ENCODE measurements around the gene DENND2A. TPM values are rescaled to one million over a fixed set of nuclear protein-coding genes. Genes with fewer than 3 reads are reported as not detected.

The DENND2A gene
- total RNA-seq, 1 experiment from 2014 or later: 7.3 TPM

DNA sequence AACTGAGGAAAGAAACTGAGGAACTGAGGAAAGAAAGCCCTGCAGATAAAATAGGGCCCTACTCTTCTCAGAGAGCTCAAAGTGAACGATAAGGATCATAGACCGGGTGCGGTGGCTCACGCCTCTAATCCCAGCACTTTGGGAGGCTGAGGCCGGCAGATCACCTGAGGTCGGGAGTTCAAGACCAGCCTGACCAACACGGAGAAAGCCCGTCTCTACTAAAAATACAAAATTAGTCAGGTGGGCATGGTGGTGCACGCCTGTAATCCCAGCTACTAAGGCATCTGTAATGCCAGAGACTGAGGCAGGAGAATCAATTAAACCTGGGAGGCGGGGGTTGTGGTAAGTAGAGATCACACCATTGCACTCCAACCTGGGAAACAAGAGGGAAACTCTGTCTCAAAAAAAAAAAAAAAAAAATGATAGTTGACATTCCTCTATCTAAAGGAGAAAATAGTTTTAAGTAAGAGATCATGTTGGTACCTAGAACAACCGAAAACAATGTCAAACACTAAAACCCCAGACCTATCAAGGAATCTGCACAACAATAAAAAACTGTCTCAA is 163.8 kb downstream of the DENND2A start:
- Histone ChIP-seq H2BK20ac (ENCODE audit: low read depth, low read length, poor library complexity, severe bottlenecking) (no peak overlapping the region), H2BK120ac (ENCODE audit: low read depth, low read length, poor library complexity, severe bottlenecking) (no peak overlapping the region)
- H3K27ac Mint-ChIP-seq: peak overlapping the region; percentile 8 to 79 (median 62); a peak in 5 of 7 replicates

More for the DNA sequence above, 163.8 kb downstream of the DENND2A start:
- WGBS (ENCODE audit: extremely low coverage, insufficient read length, low lambda C conversion rate): no CpG with 5 or more reads among the region's 11 CpGs
- Histone ChIP-seq H4K91ac (ENCODE audit: insufficient read length, low read depth, low read length) (no peak overlapping the region), H3K27me3 (ENCODE audit: insufficient read depth, low read length) (no peaks in the 10 kb centered on the region), H3K9me3 (ENCODE audit: control insufficient read depth, low read depth, low read length) (no peaks in the 10 kb centered on the region), H3K4me1 (ENCODE audit: insufficient read depth, low read length) (no peaks in the 10 kb centered on the region; the same call in 1 of the 2 replicates), H3K79me2 (ENCODE audit: insufficient read depth, low read length) (peaks cover 42% of the 10 kb centered on the region), H3T11ph (ENCODE audit: low read length) (no peak overlapping the region), H2BK5ac (ENCODE audit: insufficient read length, low read length) (no peak overlapping the region), H3K4ac (ENCODE audit: low read depth, low read length) (no peak overlapping the region), H3K79me1 (ENCODE audit: insufficient read depth, low read depth, low read length, poor library complexity, severe bottlenecking) (no peaks in the 10 kb centered on the region), H3K9ac (ENCODE audit: extremely low read depth, insufficient read length, low read length) (no peak overlapping the region), H3K27ac (ENCODE audit: insufficient read length, low read depth, low read length) (no peak overlapping the region), H3K14ac (ENCODE audit: insufficient read depth, low read length) (no peak overlapping the region), H2AK5ac (ENCODE audit: insufficient read length, low read length) (no peak overlapping the region), H2BK12ac (ENCODE audit: insufficient read length, low read depth, low read length) (no peak overlapping the region), H3K18ac (ENCODE audit: insufficient read length, low read depth, low read length) (no peak overlapping the region), H4K20me1 (ENCODE audit: control insufficient read depth, insufficient read depth, insufficient read length) (no peaks in the 10 kb centered on the region), H4K5ac (ENCODE audit: insufficient read length, low read depth, low read length) (no peak overlapping the region), H3K56ac (ENCODE audit: insufficient read length, low read depth, low read length) (no peak overlapping the region), H2BK15ac (ENCODE audit: low read depth, low read length) (no peak overlapping the region), H3K23ac (ENCODE audit: insufficient read length, low read depth, low read length) (no peak overlapping the region), H3K4me2 (ENCODE audit: insufficient read depth, insufficient read length, low read length) (no peak overlapping the region), H2AFZ (ENCODE audit: low read length) (no peak overlapping the region), H4K8ac (replicated peaks; ENCODE audit: insufficient read length, low read depth, low read length) (no peak overlapping the region), H3K23me2 (ENCODE audit: insufficient read length, low read depth, low read length, poor library complexity, severe bottlenecking) (no peaks in the 10 kb centered on the region)
- Mint-ChIP-seq H3K4me1 (peaks cover 25 to 37% of the 10 kb centered on the region in 2 experiments), H3K9me3 (peaks cover 0 to 3% of the 10 kb centered on the region in 2 experiments; a peak in 1 of 5 replicates), H3K36me3 (ENCODE audit: insufficient read depth in 1 of 3, low read depth in 3 of 3) (peaks cover 1 to 6% (median 1%) of the 10 kb centered on the region in 3 experiments; a peak in 6 of 7 replicates), H3K27me3 (ENCODE audit: low read depth) (no peaks in the 10 kb centered on the region), H3K4me3 (peak overlapping the region; percentile 84 to 90)
- TF ChIP-seq, protein P1, sequence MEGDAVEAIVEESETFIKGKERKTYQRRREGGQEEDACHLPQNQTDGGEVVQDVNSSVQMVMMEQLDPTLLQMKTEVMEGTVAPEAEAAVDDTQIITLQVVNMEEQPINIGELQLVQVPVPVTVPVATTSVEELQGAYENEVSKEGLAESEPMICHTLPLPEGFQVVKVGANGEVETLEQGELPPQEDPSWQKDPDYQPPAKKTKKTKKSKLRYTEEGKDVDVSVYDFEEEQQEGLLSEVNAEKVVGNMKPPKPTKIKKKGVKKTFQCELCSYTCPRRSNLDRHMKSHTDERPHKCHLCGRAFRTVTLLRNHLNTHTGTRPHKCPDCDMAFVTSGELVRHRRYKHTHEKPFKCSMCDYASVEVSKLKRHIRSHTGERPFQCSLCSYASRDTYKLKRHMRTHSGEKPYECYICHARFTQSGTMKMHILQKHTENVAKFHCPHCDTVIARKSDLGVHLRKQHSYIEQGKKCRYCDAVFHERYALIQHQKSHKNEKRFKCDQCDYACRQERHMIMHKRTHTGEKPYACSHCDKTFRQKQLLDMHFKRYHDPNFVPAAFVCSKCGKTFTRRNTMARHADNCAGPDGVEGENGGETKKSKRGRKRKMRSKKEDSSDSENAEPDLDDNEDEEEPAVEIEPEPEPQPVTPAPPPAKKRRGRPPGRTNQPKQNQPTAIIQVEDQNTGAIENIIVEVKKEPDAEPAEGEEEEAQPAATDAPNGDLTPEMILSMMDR (conservative IDR thresholded peaks at IDR 0.05): no peak
- DNase-seq: no peak
